Measurements from ENCODE around the gene PARD3.
"Not testable (repeated sequence)": the region's sequence is repeated elsewhere in the genome, so short reads cannot be mapped to it uniquely, and the experiment has no call there.

The PARD3 gene

GRCh38 chr10:34644815-34645214, 170.3 kb downstream of the PARD3 start:
- DNase-seq = not testable (repeated sequence)

DNA sequence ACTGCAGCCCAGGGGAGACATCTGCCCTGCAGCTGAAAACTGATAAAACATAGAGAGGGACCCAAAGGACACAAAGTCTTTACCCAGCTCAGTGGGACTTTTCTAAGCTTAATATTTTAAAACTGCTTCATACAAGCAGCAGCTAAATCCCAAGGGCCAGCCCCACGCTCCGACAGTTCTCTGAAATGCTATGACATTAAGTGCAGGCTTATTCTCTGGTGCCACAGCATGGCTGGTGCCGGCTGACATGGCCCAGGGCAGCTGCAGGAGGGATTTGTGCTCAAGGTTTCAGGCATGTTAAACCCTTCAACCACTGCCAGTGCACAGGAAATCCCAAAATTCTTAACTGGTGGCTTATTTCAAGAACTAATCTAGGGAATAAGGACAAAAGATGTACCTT, 170.9 kb downstream of the PARD3 start:
- no peak for DNase-seq

DNA sequence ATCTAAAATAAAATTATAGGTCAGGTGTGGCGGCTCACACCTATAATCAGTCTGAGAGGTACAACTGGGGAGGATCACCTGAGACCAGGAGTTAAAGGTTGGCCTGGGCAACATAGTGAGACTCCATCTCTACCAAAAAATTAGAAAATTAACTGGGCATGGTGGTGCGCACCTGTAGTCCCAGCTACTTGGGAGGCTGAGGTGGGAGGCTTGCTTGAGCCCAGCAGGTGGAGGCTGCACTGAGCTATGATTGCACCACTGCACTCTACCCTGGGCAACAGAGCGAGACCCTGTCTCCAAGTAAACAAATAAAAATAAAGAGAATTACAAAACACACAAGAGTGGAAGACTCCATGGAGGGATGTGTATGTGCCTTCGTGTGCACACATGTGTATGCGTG, 171.5 kb downstream of the PARD3 start:
- DNase-seq = no peak

DNA sequence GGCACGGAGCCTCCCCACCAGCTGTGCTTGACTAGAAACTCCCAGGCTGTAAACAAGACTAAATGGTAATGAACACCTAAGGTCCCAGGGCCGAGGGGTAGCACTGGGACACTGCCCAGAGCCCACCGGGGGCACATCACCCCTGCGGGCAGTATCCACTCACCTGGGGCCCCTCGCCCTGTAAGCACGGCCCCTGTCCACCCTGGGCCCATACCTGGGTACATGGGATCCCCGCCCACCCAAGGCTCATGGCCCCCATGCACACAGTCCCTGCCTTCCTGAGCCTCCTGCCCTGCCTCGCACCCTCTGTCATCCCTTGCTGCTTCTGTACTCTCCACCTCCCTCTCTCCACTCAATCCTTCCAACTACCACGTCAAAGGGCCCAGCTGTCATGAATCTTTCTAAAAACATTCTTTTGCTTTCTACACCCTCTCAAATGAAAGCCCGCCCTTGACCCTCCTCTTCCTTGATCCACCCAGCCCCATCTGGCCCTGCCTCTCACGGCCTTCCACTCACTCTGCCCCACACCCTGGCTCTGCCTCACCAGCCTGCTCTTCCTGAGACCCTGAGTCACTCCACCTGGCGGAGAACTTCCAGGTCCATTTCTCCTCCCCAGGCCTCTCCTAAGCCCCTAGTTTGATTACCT, 173.1 kb downstream of the PARD3 start:
- no peak for DNase-seq

DNA sequence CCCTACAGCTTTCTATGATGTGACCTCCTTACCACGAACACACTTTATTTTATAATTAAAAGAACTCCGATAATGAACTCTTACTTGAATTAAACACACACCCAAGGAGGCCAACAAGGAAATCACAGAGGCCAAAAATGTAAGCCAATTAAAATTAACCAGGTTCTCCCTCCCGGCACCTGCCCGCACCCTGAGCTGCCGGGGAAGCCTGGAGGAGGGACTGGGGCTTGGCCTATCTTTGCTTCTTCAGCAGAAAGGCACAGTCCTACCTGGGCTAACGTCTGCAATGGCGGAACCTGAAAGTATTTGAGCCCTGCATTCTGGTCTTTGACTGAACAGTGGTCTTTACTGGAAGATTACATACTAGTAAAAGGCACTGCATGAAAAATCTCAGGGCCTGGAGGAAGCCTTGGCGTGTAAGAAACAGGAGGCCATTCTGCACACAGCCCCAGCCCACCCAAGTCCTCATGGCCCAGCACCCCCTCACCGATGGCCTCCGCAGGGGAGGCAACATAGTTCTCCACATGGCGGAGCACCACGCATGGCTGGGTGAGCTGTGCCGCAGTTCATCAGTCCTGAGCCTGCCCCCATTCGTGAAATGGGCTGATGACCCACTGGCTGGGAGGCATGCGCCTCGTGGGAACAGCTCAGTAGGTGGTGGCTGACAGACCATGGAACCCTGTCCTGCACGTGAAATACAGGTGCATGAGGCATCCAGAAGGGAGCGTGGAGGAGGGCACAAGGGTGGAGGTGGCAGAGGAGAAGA, 173.8 kb downstream of the PARD3 start:
- no peak for DNase-seq

- peak; percentile 72 for DNase-seq
These were observed 176.6 kb downstream of the PARD3 start for GRCh38 chr10:34638406-34639054.

DNA sequence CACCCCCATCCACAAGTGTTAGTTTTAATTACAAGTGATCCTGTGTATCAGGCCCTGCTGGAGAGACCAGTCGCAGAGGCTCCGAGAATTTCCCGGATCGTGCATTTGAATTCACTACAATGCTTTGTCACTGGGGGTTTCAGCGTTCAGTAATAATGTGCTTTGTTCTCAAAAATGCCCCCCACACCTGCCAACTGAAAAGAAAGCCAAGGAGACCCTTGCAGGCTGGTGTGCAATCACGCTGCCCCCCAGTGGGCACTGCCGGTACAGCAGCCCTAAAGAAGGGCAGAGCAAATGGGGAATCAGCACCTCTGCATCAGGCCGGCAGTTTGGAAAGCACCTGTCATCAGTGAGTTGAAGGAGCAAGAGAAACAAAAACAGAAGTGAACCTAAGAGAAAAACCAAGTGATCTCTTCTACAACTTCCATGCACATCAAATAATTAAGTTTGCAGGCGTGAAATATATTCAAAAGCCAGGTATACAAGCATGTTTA, 177.6 kb downstream of the PARD3 start:
- DNase-seq = peak; percentile 65

DNA sequence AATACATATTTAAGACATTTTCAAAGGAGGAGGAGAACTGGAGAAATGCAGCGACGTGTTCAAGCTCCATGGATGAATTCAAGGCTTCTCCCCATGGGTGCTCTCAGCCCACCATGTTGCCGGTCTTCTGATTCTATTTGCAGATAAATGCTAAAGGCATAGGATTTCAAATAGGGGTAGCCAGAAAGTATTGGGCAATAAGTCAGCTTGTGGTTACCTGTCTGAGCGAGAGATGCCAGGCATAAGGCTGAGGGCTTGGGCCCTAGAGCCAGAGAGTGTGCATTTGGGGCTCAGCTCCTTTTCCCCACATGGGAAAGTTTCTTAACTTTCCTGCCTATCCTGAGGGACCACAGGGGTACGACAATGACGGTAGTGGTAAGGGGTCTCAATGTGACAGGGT, 180.0 kb downstream of the PARD3 start:
- no peak for DNase-seq

DNA sequence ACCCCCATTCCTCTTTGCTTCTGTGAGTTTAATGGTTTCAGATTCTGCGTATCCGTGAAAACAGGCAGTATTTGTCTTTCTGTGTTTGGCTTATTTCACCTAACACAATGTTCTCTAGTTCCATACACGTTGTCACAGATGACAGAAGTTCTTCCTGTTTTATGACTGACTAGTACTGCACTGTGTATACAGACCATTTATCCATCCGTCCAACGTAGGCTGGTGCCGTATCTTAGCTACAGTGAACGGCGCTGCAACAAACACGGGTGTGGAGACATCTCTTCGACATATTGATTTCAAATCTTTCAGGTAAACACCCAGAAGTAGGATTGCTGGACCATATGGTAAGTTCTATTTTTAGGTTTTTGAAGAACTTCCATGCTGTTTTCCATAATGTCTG, 181.7 kb downstream of the PARD3 start:
- no peak for DNase-seq

DNA sequence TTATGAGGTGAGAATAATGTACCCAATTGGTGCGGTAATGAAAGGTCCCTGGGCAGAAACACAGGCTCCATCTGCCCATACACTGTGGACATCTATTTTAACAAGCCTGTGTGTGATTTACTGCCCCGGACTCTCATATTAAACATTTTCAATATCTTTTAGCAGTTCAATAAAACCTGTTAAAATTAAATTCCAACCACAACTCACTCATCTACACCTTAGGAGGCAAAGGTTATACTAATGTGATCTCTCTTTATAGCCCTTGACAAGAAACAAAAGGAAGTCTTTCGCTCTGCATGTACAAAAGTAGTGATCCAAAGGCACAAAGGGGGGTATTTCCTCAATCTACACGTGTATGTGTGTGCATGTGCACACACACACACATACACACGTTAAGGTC, 186.0 kb downstream of the PARD3 start:
- DNase-seq = no peak

DNA sequence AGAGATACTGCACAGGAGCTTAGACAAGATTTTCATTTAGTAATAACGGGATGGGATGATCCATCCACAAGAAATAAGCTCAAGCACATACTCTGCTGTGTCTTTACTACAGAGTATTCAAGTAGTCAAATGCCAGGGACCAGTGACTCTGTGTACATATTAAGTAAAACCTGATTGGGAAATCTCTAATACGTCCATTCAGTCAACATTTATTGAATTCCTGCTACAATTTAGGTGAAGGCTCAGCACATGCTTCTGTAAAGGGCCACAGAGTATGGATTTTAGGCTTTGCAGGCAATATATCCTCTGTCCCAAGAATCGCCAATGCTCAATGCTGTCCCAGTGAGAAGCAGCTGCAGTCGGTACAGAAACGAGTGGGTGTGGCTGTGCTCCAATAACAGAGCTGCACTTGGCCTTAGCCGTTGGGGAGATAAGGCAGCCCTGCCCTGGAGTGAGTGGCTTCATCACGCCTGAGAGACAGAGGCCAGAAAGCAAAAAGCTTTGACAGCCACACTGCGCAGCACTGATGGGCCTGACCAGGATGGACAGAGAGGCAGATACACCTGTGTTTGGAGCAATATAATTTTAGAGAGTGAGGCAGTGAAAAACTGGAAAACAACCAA, 186.8 kb downstream of the PARD3 start:
- no peak for DNase-seq

- DNase-seq = no peak
These were observed 187.4 kb downstream of the PARD3 start for GRCh38 chr10:34627741-34628140.

DNA sequence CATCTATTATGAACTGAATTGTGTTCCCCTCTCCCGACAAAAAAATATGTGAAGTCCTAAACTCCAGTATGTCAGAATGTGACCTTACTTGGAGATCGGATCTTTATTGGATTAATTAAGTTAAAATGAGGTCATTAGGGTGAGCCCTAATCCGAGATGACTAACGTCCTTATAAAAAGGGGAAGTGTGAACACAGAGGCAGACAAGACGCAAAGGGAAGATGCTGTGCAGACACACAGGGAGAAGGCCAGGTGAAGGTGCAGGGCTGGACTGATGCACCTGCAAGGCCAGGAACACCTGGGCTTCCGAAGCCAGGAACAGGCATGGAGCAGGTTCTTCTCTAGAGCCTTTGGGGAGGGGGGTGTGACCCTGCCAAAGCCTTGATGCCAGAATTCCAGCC, 187.8 kb downstream of the PARD3 start:
- DNase-seq = no peak

DNA sequence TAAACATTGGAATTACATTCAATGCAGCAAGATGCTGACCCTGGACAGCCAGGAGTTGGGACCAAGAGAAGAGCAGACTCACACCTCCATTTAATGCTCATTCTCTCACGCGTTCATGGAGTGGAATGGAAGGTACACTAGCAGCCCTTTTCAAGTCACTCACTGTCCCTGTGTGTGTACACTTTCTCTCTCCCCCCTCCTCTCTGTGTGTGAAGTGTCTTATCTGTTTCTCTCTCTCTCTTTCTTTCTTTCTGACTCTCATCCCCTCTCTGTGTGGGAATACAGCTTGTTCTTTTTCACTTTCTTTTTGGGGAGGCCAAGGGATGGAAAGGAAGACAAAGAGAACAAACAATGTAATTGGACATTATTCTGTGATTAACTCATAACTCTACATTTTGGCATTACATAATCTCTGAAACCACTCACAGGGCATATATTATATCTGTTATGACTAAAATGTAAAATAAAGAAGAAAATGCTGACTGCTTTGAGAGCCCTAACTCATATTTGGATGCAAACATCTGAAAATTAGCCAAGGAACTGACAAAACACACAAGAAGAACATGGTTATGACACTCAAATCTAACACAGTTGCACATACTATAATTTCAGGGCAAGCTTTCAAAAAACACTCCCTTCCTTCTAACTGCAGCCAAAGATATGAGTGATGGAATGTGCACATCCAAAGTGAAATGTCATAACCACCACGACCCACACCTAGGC, 188.8 kb downstream of the PARD3 start:
- DNase-seq = no peak

GRCh38 chr10:34624323-34625153, 190.6 kb downstream of the PARD3 start:
- no peak for DNase-seq

DNA sequence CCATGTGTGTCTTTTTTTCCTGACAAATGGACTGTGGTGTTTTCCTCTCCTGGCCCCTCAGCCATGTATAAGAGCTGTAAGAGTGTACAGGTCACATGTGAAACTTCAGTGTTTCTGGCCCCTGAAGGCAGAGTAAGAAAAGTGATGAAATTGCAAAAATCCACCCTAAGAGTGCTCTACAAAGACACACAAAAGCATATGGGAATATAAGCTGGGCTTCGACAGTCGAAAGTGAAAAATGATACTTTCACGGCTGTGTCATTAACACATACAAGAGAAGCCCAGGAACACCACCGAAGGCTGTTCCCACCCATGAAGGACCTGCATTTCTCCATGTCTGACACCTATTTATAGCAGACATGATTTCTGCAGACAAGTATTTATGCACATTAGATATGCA, 192.2 kb downstream of the PARD3 start:
- no peak for DNase-seq

- no peak for DNase-seq
These were observed 196.5 kb downstream of the PARD3 start for GRCh38 chr10:34618611-34619010.

DNA sequence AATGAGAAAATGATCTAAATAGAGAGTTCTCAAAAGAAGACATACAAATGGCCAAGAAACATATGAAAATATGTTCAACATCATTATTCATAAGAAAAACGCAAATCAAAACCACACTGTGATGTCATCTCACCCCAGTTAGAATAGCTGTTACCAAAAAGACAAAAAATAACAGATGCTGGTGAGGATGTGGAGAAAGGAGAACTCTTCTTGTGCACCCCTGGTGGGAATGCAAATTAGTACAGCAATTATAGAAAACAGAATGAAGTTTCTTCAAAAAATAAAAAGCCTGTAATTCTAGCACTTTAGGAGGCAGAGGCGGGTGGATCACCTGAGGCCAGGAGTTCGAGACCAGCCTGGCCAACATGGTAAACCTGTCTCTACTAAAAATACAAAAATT, 199.3 kb downstream of the PARD3 start:
- DNase-seq = no peak

GRCh38 chr10:34613491-34613890, 201.6 kb downstream of the PARD3 start:
- no peak for DNase-seq

- no peak for DNase-seq
These were observed 202.2 kb downstream of the PARD3 start for GRCh38 chr10:34612938-34613337.

DNA sequence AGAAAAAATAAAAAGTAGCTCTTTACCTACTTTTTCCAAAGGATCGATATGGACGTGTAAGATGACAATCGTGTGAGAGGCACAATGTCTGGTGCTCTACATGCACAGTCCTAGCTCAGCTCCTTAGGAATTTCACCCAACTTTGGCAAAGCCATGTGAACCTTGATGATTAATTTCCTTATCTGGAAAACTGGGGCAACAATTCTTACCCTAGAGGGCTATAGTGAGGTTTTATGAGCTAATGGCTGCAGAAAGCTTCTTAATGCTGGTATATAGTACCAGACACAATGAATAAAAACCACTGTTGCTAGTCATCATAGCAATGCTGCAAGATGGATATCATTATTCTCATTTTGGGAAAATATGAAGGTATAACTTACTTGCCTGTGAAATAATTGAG, 202.7 kb downstream of the PARD3 start:
- DNase-seq = no peak
